Stomach (tissue), 9 donors: Measurements from ENCODE around the gene SLC25A26. TPM values are rescaled to one million over a fixed set of nuclear protein-coding genes. Genes with fewer than 3 reads are reported as not detected.
A peak's percentile ranks its signal among the peaks of the same experiment; 100 is the strongest.

ENCODE experiments used
- DNase-seq, 2 donors: peaks; one replicate each; pipeline versions ENCODE4 v3.0.0 to v3.0.0-alpha.2; 2013 to 2019
- H3K27ac ChIP-seq, 5 donors: fragments of 200-600 bp in 4 of 5; sonication (generic) in 4 of 5; one replicate each; pipeline ENCODE4 v1.5.1; 2013 to 2019; ENCODE audit warnings: mild to moderate bottlenecking in 1 of 5, moderate library complexity in 1 of 5
- H3K27me3 ChIP-seq, 3 donors: fragments of 200-600 bp; sonication (generic); one replicate each; pipeline ENCODE4 v1.5.1; 2017 to 2019; ENCODE audit warnings: mixed run types in 1 of 3
- H3K36me3 ChIP-seq, 4 donors: fragments of 200-600 bp; sonication (generic); 1 replicate in 3 of 4; 2 replicates in 1 of 4; pipeline ENCODE4 v1.5.1; 2016 to 2019
- H3K4me1 ChIP-seq, 4 donors: fragments of 200-600 bp; sonication (generic); one replicate each; pipeline ENCODE4 v1.5.1; 2016 to 2019
- H3K4me3 ChIP-seq, 4 donors: fragments of 200-600 bp; sonication (generic) in 3 of 4; one replicate each; pipeline ENCODE4 v1.5.1; 2016 to 2019; ENCODE audit warnings: mild to moderate bottlenecking in 1 of 4
- H3K9me3 ChIP-seq, 4 donors: fragments of 200-600 bp; sonication (generic); one replicate each; pipeline ENCODE4 v1.5.1; 2016 to 2019
- CTCF ChIP-seq, 7 experiments: fragments of 450-650 bp in 4 of 7; fragments of 200-600 bp in 3 of 7; sonication (generic) in 3 of 7; IDR thresholded peaks; one replicate each; pipeline ENCODE4 v1.5.1; 2016 to 2019; ENCODE audit warnings: antibody characterized with exemption in 7 of 7, control low read depth in 2 of 7, mild to moderate bottlenecking in 1 of 7
- EP300 ChIP-seq: sonication (generic); formaldehyde crosslinking; IDR thresholded peaks from one replicate; pipeline ENCODE4 v1.6.1; 2017; ENCODE audit warnings: antibody characterized with exemption
- POLR2A ChIP-seq, 4 donors: fragments of 450-650 bp; IDR thresholded peaks; one replicate each; pipeline ENCODE4 v1.6.1; 2016; ENCODE audit warnings: antibody characterized with exemption in 4 of 4, control low read depth in 2 of 4, mild to moderate bottlenecking in 1 of 4, moderate library complexity in 1 of 4
- POLR2AphosphoS5 ChIP-seq, 3 donors: sonication (generic); formaldehyde crosslinking; IDR thresholded peaks; one replicate each; pipeline ENCODE4 v1.6.1; 2016; ENCODE audit warnings: antibody characterized with exemption in 3 of 3
- WGBS, 5 donors: extraction: QIAGEN DNeasy Blood & Tissue Kit in 3 of 5; methylation state at CpG; one replicate each; pipeline versions ENCODE4 v1.1.5 to v1.1.7; 2013 to 2018; 5-methylcytosine and 5-hydroxymethylcytosine counted together
- intact Hi-C: fragments of 100-400 bp; cut with DNase I; formaldehyde crosslinking; loops from one replicate; pipeline ENCODE4 v1.15.1; 2023; ENCODE audit warnings: low total_unique reads
- polyA plus RNA-seq, 3 donors: library from polyadenylated mRNA; stranded (reverse); fragments of 200-250 nt; gene quantifications; one replicate each; pipeline ENCODE4 v1.2.3, GENCODE V29; 2013
- total RNA-seq, 5 donors: library from RNA; depleted of rRNA; stranded (reverse); fragments of >200 nt; gene quantifications; one replicate each; pipeline versions ENCODE4 v1.1.0 to v1.2.3, GENCODE V29; 2014 to 2016
- donor health status: healthy with polysubstance abuse.
- donor health status: Bipolar disorder and iron deficiency.
- donor health status: healthy.

The SLC25A26 gene
- total and polyA plus RNA-seq, 8 donors, result 1.2 to 26.6 (median 14.1) TPM

- WGBS, 5 donors, result 71 to 94% (median 85%) methylated on average over 9 of the region's 9 CpGs
- DNase-seq, result peak in 1 of 2 donors; percentile 56
- Histone ChIP-seq H3K4me3 (no peak overlapping the region), H3K27ac (peak overlapping the region in 4 of 5 donors; percentile 12 to 83 (median 68)), H3K36me3 (peaks cover 49 to 96% (median 87%) of the 10 kb centered on the region in 4 donors), H3K27me3 (no peaks in the 10 kb centered on the region), H3K4me1 (peaks cover 13 to 79% (median 51%) of the 10 kb centered on the region in 4 donors), H3K9me3 (no peaks in the 10 kb centered on the region)
- intact Hi-C loops, result no loop called here
- TF ChIP-seq POLR2A (IDR thresholded peaks at IDR 0.05) (no peak), POLR2AphosphoS5 (IDR thresholded peaks at IDR 0.05) (no peak), EP300 (no peak), CTCF (IDR thresholded peaks at IDR 0.05) (no peak)
Measured at GRCh38 chr3:66398228-66399025, 177.6 kb downstream of the SLC25A26 start.

GRCh38 chr3:66399529-66400232 is 178.9 kb downstream of the SLC25A26 start:
- Histone ChIP-seq H3K36me3 (peaks cover 43 to 97% (median 88%) of the 10 kb centered on the region in 4 donors), H3K4me1 (peaks cover 15 to 79% (median 54%) of the 10 kb centered on the region in 4 donors), H3K27ac (peak overlapping the region in 3 of 5 donors; percentile 53 to 83 (median 82)), H3K9me3 (no peaks in the 10 kb centered on the region), H3K27me3 (no peaks in the 10 kb centered on the region), H3K4me3 (no peak overlapping the region)
- DNase-seq, result no peak
- TF ChIP-seq POLR2AphosphoS5 (IDR thresholded peaks at IDR 0.05) (no peak), POLR2A (IDR thresholded peaks at IDR 0.05) (no peak), EP300 (no peak), CTCF (IDR thresholded peaks at IDR 0.05) (no peak)
- 88 to 95% (median 93%) methylated on average over 10 of the region's 10 CpGs for WGBS, 5 donors
- intact Hi-C loops, result loop anchor here (10.0 kb wide), 1 partner anchor 105 kb away; the partner anchor contains the start of gene LRIG1

- Histone ChIP-seq H3K9me3 (no peaks in the 10 kb centered on the region), H3K4me1 (peaks cover 23 to 80% (median 58%) of the 10 kb centered on the region in 4 donors), H3K27ac (peak overlapping the region in 3 of 5 donors; percentile 26 to 83 (median 82)), H3K36me3 (peaks cover 50 to 97% (median 88%) of the 10 kb centered on the region in 4 donors), H3K27me3 (no peaks in the 10 kb centered on the region), H3K4me3 (no peak overlapping the region)
- no peak for TF ChIP-seq POLR2A (IDR thresholded peaks at IDR 0.05)
- no peak for TF ChIP-seq CTCF (IDR thresholded peaks at IDR 0.05)
- TF ChIP-seq EP300, result no peak
- no peak for TF ChIP-seq POLR2AphosphoS5 (IDR thresholded peaks at IDR 0.05)
- peak in 1 of 2 donors; percentile 58 for DNase-seq
- intact Hi-C loops, result loop anchor here (10.0 kb wide), 1 partner anchor 104 kb away; the partner anchor contains the start of gene LRIG1
- 55 to 85% (median 85%) methylated on average over 10 to 15 of the region's 15 CpGs for WGBS, 5 donors
Measured at GRCh38 chr3:66400411-66401156, 179.8 kb downstream of the SLC25A26 start.
